ENCODE measurements around the gene PCDHGB2. TPM values are rescaled to one million over a fixed set of nuclear protein-coding genes. Genes with fewer than 3 reads are reported as not detected.
"Not testable (repeated sequence)": the region's sequence is repeated elsewhere in the genome, so short reads cannot be mapped to it uniquely, and the experiment has no call there.

PCDHGB2 gene
- total RNA-seq, 2 donors from 2014 or later: 9.7 to 13.4 TPM

GRCh38 chr5:141382469-141383294 is 22.9 kb downstream of the PCDHGB2 start, which contains the start of gene PCDHGA7:
TSS of gene PCDHGA7 (plus strand) at chr5:141382742. CDS start at chr5:141382900, 158 bp downstream.
- DNase-seq (ENCODE audit: low spot score) (no peak), ATAC-seq (ENCODE audit: insufficient number of reproducible peaks, low FRiP score, low read depth) (no peak)
- H3K4me3 ChIP-seq: peak within 1 kb of the TSS; percentile 19
- H3K27ac ChIP-seq: no peak within 1 kb of the TSS
- no peaks in the 10 kb centered on the region for H3K36me3 ChIP-seq
- TF ChIP-seq CTCF (IDR thresholded peaks at IDR 0.05): no peak
- no peaks in the 10 kb centered on the region for H3K4me1 ChIP-seq (ENCODE audit: control insufficient read depth in 1 of 2, low read depth in 2 of 2)
- H3K9me3 ChIP-seq: peaks cover 95% of the 10 kb centered on the region
- H3K27me3 ChIP-seq (replicated peaks; ENCODE audit: insufficient read depth): no peaks in the 10 kb centered on the region

- no peaks in the 10 kb centered on the region for H3K36me3 ChIP-seq
- H3K4me1 ChIP-seq (ENCODE audit: control insufficient read depth in 1 of 2, low read depth in 2 of 2): no peaks in the 10 kb centered on the region
- no peak for DNase-seq (ENCODE audit: low spot score)
- H3K4me3 ChIP-seq: peak overlapping the region; percentile 19
- TF ChIP-seq CTCF (IDR thresholded peaks at IDR 0.05): no peak
- no peak overlapping the region for H3K27ac ChIP-seq
- ATAC-seq (ENCODE audit: insufficient number of reproducible peaks, low FRiP score, low read depth): no peak
- H3K27me3 ChIP-seq (replicated peaks; ENCODE audit: insufficient read depth): no peaks in the 10 kb centered on the region
- H3K9me3 ChIP-seq: peaks cover 90% of the 10 kb centered on the region
Observed at GRCh38 chr5:141383345-141383744, 23.6 kb downstream of the PCDHGB2 start.

- Histone ChIP-seq H3K27me3 (replicated peaks; ENCODE audit: insufficient read depth) (no peaks in the 10 kb centered on the region), H3K4me3 (peak overlapping the region; percentile 8), H3K9me3 (peaks cover 93% of the 10 kb centered on the region), H3K36me3 (no peaks in the 10 kb centered on the region), H3K4me1 (ENCODE audit: control insufficient read depth in 1 of 2, low read depth in 2 of 2) (no peaks in the 10 kb centered on the region), H3K27ac (no peak overlapping the region)
- TF ChIP-seq CTCF (IDR thresholded peaks at IDR 0.05): no peak
- DNase-seq (ENCODE audit: low spot score): no peak
- ATAC-seq (ENCODE audit: insufficient number of reproducible peaks, low FRiP score, low read depth): no peak
Observed at GRCh38 chr5:141384471-141385267, 24.9 kb downstream of the PCDHGB2 start.

- Histone ChIP-seq H3K4me3 (peak within 1 kb of the TSS; percentile 37), H3K9me3 (peaks cover 95% of the 10 kb centered on the region)
- not testable (repeated sequence) for H3K36me3 ChIP-seq; H3K4me1 ChIP-seq (ENCODE audit: control insufficient read depth in 1 of 2, low read depth in 2 of 2); DNase-seq (ENCODE audit: low spot score); H3K27ac ChIP-seq; ATAC-seq (ENCODE audit: insufficient number of reproducible peaks, low FRiP score, low read depth); H3K27me3 ChIP-seq (replicated peaks; ENCODE audit: insufficient read depth)
Observed at GRCh38 chr5:141387557-141388311, 27.9 kb downstream of the PCDHGB2 start, which contains the start of gene PCDHGB4. TSS of gene PCDHGB4 (plus strand) at chr5:141387698. CDS start at chr5:141387885, 187 bp downstream.

GRCh38 chr5:141388661-141389060 is 28.9 kb downstream of the PCDHGB2 start:
- Histone ChIP-seq H3K27ac (no peak overlapping the region), H3K27me3 (replicated peaks; ENCODE audit: insufficient read depth) (no peaks in the 10 kb centered on the region), H3K4me1 (ENCODE audit: control insufficient read depth in 1 of 2, low read depth in 2 of 2) (no peaks in the 10 kb centered on the region), H3K36me3 (peaks cover 5% of the 10 kb centered on the region), H3K4me3 (no peak overlapping the region), H3K9me3 (peaks cover 95% of the 10 kb centered on the region)
- no peak for ATAC-seq (ENCODE audit: insufficient number of reproducible peaks, low FRiP score, low read depth)
- no peak for DNase-seq (ENCODE audit: low spot score)
- TF ChIP-seq CTCF (IDR thresholded peaks at IDR 0.05): no peak
